ENCODE measurements around the gene APBA1.

The APBA1 gene

GRCh38 chr9:69632768-69633167, 39.4 kb downstream of the APBA1 start:
- Histone ChIP-seq H3K36me3 (ENCODE audit: control insufficient read depth in 2 of 2, insufficient read depth in 2 of 2, low read length in 2 of 2) (no peaks in the 10 kb centered on the region), H3K4me3 (ENCODE audit: low read length in 2 of 2) (no peak overlapping the region), H3K27me3 (ENCODE audit: control insufficient read depth in 1 of 2, insufficient read depth in 2 of 2, low read length in 2 of 2) (no peaks in the 10 kb centered on the region), H3K4me1 (ENCODE audit: control insufficient read depth, insufficient read depth, low read length) (no peaks in the 10 kb centered on the region), H3K9me3 (ENCODE audit: control insufficient read depth in 2 of 2, low read length in 2 of 2) (no peaks in the 10 kb centered on the region), H3K9ac (ENCODE audit: low read length in 2 of 2) (no peak overlapping the region), H3K27ac (ENCODE audit: low read length) (no peak overlapping the region)

- Histone ChIP-seq H3K27ac (ENCODE audit: low read length) (no peak overlapping the region), H3K36me3 (ENCODE audit: control insufficient read depth in 2 of 2, insufficient read depth in 2 of 2, low read length in 2 of 2) (no peaks in the 10 kb centered on the region), H3K9me3 (ENCODE audit: control insufficient read depth in 2 of 2, low read length in 2 of 2) (no peaks in the 10 kb centered on the region), H3K4me3 (ENCODE audit: low read length in 2 of 2) (no peak overlapping the region), H3K27me3 (ENCODE audit: control insufficient read depth in 1 of 2, insufficient read depth in 2 of 2, low read length in 2 of 2) (no peaks in the 10 kb centered on the region), H3K9ac (ENCODE audit: low read length in 2 of 2) (no peak overlapping the region), H3K4me1 (ENCODE audit: control insufficient read depth, insufficient read depth, low read length) (no peaks in the 10 kb centered on the region)
Observed at GRCh38 chr9:69627281-69627680, 44.9 kb downstream of the APBA1 start.

GRCh38 chr9:69623276-69623675, 48.9 kb downstream of the APBA1 start:
- Histone ChIP-seq H3K36me3 (ENCODE audit: control insufficient read depth in 2 of 2, insufficient read depth in 2 of 2, low read length in 2 of 2) (no peaks in the 10 kb centered on the region), H3K9ac (ENCODE audit: low read length in 2 of 2) (no peak overlapping the region), H3K4me1 (ENCODE audit: control insufficient read depth, insufficient read depth, low read length) (no peaks in the 10 kb centered on the region), H3K27me3 (ENCODE audit: control insufficient read depth in 1 of 2, insufficient read depth in 2 of 2, low read length in 2 of 2) (no peaks in the 10 kb centered on the region), H3K9me3 (ENCODE audit: control insufficient read depth in 2 of 2, low read length in 2 of 2) (no peaks in the 10 kb centered on the region), H3K4me3 (ENCODE audit: low read length in 2 of 2) (no peak overlapping the region), H3K27ac (ENCODE audit: low read length) (no peak overlapping the region)

- H3K9ac ChIP-seq (ENCODE audit: low read length in 2 of 2) = no peak overlapping the region
- H3K27ac ChIP-seq (ENCODE audit: low read length) = no peak overlapping the region
- no peak overlapping the region for H3K4me3 ChIP-seq (ENCODE audit: low read length in 2 of 2)
- H3K9me3 ChIP-seq (ENCODE audit: control insufficient read depth in 2 of 2, low read length in 2 of 2) = no peaks in the 10 kb centered on the region
- H3K27me3 ChIP-seq (ENCODE audit: control insufficient read depth in 1 of 2, insufficient read depth in 2 of 2, low read length in 2 of 2) = no peaks in the 10 kb centered on the region
- no peaks in the 10 kb centered on the region for H3K36me3 ChIP-seq (ENCODE audit: control insufficient read depth in 2 of 2, insufficient read depth in 2 of 2, low read length in 2 of 2)
- H3K4me1 ChIP-seq (ENCODE audit: control insufficient read depth, insufficient read depth, low read length) = no peaks in the 10 kb centered on the region
Observed at GRCh38 chr9:69622676-69623075, 49.5 kb downstream of the APBA1 start.

- H3K4me3 ChIP-seq (ENCODE audit: low read length in 2 of 2) = no peak overlapping the region
- H3K9ac ChIP-seq (ENCODE audit: low read length in 2 of 2) = no peak overlapping the region
- no peaks in the 10 kb centered on the region for H3K9me3 ChIP-seq (ENCODE audit: control insufficient read depth in 2 of 2, low read length in 2 of 2)
- no peak overlapping the region for H3K27ac ChIP-seq (ENCODE audit: low read length)
- H3K27me3 ChIP-seq (ENCODE audit: control insufficient read depth in 1 of 2, insufficient read depth in 2 of 2, low read length in 2 of 2) = no peaks in the 10 kb centered on the region
- H3K4me1 ChIP-seq (ENCODE audit: control insufficient read depth, insufficient read depth, low read length) = no peaks in the 10 kb centered on the region
- no peaks in the 10 kb centered on the region for H3K36me3 ChIP-seq (ENCODE audit: control insufficient read depth in 2 of 2, insufficient read depth in 2 of 2, low read length in 2 of 2)
Observed at GRCh38 chr9:69621730-69622460, 50.3 kb downstream of the APBA1 start.

GRCh38 chr9:69620731-69621130, 51.4 kb downstream of the APBA1 start:
- no peak overlapping the region for H3K4me3 ChIP-seq (ENCODE audit: low read length in 2 of 2)
- no peaks in the 10 kb centered on the region for H3K27me3 ChIP-seq (ENCODE audit: control insufficient read depth in 1 of 2, insufficient read depth in 2 of 2, low read length in 2 of 2)
- H3K9me3 ChIP-seq (ENCODE audit: control insufficient read depth in 2 of 2, low read length in 2 of 2) = no peaks in the 10 kb centered on the region
- H3K4me1 ChIP-seq (ENCODE audit: control insufficient read depth, insufficient read depth, low read length) = no peaks in the 10 kb centered on the region
- H3K9ac ChIP-seq (ENCODE audit: low read length in 2 of 2) = no peak overlapping the region
- no peak overlapping the region for H3K27ac ChIP-seq (ENCODE audit: low read length)
- H3K36me3 ChIP-seq (ENCODE audit: control insufficient read depth in 2 of 2, insufficient read depth in 2 of 2, low read length in 2 of 2) = no peaks in the 10 kb centered on the region

GRCh38 chr9:69619233-69619632, 52.9 kb downstream of the APBA1 start:
- Histone ChIP-seq H3K27ac (ENCODE audit: low read length) (no peak overlapping the region), H3K27me3 (ENCODE audit: control insufficient read depth in 1 of 2, insufficient read depth in 2 of 2, low read length in 2 of 2) (no peaks in the 10 kb centered on the region), H3K9me3 (ENCODE audit: control insufficient read depth in 2 of 2, low read length in 2 of 2) (no peaks in the 10 kb centered on the region), H3K4me3 (ENCODE audit: low read length in 2 of 2) (no peak overlapping the region), H3K36me3 (ENCODE audit: control insufficient read depth in 2 of 2, insufficient read depth in 2 of 2, low read length in 2 of 2) (no peaks in the 10 kb centered on the region), H3K9ac (ENCODE audit: low read length in 2 of 2) (no peak overlapping the region), H3K4me1 (ENCODE audit: control insufficient read depth, insufficient read depth, low read length) (no peaks in the 10 kb centered on the region)

GRCh38 chr9:69617006-69617405, 55.2 kb downstream of the APBA1 start:
- Histone ChIP-seq H3K4me1 (ENCODE audit: control insufficient read depth, insufficient read depth, low read length) (no peaks in the 10 kb centered on the region), H3K9ac (ENCODE audit: low read length in 2 of 2) (no peak overlapping the region), H3K27ac (ENCODE audit: low read length) (no peak overlapping the region)

GRCh38 chr9:69615880-69616279, 56.3 kb downstream of the APBA1 start:
- no peaks in the 10 kb centered on the region for H3K27me3 ChIP-seq (ENCODE audit: control insufficient read depth in 1 of 2, insufficient read depth in 2 of 2, low read length in 2 of 2)
- no peaks in the 10 kb centered on the region for H3K9me3 ChIP-seq (ENCODE audit: control insufficient read depth in 2 of 2, low read length in 2 of 2)
- no peaks in the 10 kb centered on the region for H3K4me1 ChIP-seq (ENCODE audit: control insufficient read depth, insufficient read depth, low read length)
- no peak overlapping the region for H3K4me3 ChIP-seq (ENCODE audit: low read length in 2 of 2)
- H3K9ac ChIP-seq (ENCODE audit: low read length in 2 of 2) = no peak overlapping the region
- H3K36me3 ChIP-seq (ENCODE audit: control insufficient read depth in 2 of 2, insufficient read depth in 2 of 2, low read length in 2 of 2) = no peaks in the 10 kb centered on the region
- no peak overlapping the region for H3K27ac ChIP-seq (ENCODE audit: low read length)

More at GRCh38 chr9:69617006-69617405, 55.2 kb downstream of the APBA1 start:
- Histone ChIP-seq H3K9me3 (ENCODE audit: control insufficient read depth in 2 of 2, low read length in 2 of 2) (no peaks in the 10 kb centered on the region), H3K27me3 (ENCODE audit: control insufficient read depth in 1 of 2, insufficient read depth in 2 of 2, low read length in 2 of 2) (no peaks in the 10 kb centered on the region), H3K4me3 (ENCODE audit: low read length in 2 of 2) (no peak overlapping the region), H3K36me3 (ENCODE audit: control insufficient read depth in 2 of 2, insufficient read depth in 2 of 2, low read length in 2 of 2) (no peaks in the 10 kb centered on the region)

GRCh38 chr9:69611221-69611620, 61.0 kb downstream of the APBA1 start:
- H3K9me3 ChIP-seq (ENCODE audit: control insufficient read depth in 2 of 2, low read length in 2 of 2) = no peaks in the 10 kb centered on the region
- no peaks in the 10 kb centered on the region for H3K4me1 ChIP-seq (ENCODE audit: control insufficient read depth, insufficient read depth, low read length)
- no peak overlapping the region for H3K4me3 ChIP-seq (ENCODE audit: low read length in 2 of 2)
- H3K9ac ChIP-seq (ENCODE audit: low read length in 2 of 2) = no peak overlapping the region
- H3K36me3 ChIP-seq (ENCODE audit: control insufficient read depth in 2 of 2, insufficient read depth in 2 of 2, low read length in 2 of 2) = no peaks in the 10 kb centered on the region
- H3K27me3 ChIP-seq (ENCODE audit: control insufficient read depth in 1 of 2, insufficient read depth in 2 of 2, low read length in 2 of 2) = no peaks in the 10 kb centered on the region
- no peak overlapping the region for H3K27ac ChIP-seq (ENCODE audit: low read length)

GRCh38 chr9:69609156-69609555, 63.0 kb downstream of the APBA1 start:
- Histone ChIP-seq H3K36me3 (ENCODE audit: control insufficient read depth in 2 of 2, insufficient read depth in 2 of 2, low read length in 2 of 2) (no peaks in the 10 kb centered on the region), H3K27ac (ENCODE audit: low read length) (no peak overlapping the region), H3K4me3 (ENCODE audit: low read length in 2 of 2) (no peak overlapping the region), H3K27me3 (ENCODE audit: control insufficient read depth in 1 of 2, insufficient read depth in 2 of 2, low read length in 2 of 2) (no peaks in the 10 kb centered on the region), H3K4me1 (ENCODE audit: control insufficient read depth, insufficient read depth, low read length) (no peaks in the 10 kb centered on the region), H3K9me3 (ENCODE audit: control insufficient read depth in 2 of 2, low read length in 2 of 2) (no peaks in the 10 kb centered on the region), H3K9ac (ENCODE audit: low read length in 2 of 2) (no peak overlapping the region)

All from stomach smooth muscle (tissue), 2 donors.